ENCODE results near the gene MIA.
"Not testable (repeated sequence)": the region's sequence is repeated elsewhere in the genome, so short reads cannot be mapped to it uniquely, and the experiment has no call there.

DNA sequence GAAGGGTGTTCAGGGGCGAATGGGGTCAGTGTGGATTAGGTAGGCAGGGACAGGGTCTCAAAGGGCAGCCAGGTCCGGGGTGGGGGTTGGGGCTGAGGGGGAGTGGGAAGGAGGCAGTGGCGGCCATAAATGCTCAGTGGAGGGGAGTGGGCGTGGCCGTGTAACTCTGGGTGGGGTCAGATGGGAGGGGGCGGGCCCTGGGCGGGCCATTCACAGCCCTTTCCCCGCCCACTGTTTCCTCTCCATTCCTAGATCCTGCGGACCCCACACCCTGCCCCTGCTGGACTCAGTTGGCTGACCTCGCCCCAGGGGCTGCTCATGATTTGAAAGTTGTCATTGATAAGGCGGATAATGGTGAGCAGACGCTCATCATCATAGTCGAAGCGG lies 51.0 kb downstream of the MIA start:
- TF ChIP-seq POLR2A (IDR thresholded peaks at IDR 0.05; ENCODE audit: low read depth): not testable (repeated sequence)
- TF ChIP-seq, protein P1, sequence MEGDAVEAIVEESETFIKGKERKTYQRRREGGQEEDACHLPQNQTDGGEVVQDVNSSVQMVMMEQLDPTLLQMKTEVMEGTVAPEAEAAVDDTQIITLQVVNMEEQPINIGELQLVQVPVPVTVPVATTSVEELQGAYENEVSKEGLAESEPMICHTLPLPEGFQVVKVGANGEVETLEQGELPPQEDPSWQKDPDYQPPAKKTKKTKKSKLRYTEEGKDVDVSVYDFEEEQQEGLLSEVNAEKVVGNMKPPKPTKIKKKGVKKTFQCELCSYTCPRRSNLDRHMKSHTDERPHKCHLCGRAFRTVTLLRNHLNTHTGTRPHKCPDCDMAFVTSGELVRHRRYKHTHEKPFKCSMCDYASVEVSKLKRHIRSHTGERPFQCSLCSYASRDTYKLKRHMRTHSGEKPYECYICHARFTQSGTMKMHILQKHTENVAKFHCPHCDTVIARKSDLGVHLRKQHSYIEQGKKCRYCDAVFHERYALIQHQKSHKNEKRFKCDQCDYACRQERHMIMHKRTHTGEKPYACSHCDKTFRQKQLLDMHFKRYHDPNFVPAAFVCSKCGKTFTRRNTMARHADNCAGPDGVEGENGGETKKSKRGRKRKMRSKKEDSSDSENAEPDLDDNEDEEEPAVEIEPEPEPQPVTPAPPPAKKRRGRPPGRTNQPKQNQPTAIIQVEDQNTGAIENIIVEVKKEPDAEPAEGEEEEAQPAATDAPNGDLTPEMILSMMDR (IDR thresholded peaks at IDR 0.05): not testable (repeated sequence)
